ENCODE results near the gene C12orf75. TPM values are rescaled to one million over a fixed set of nuclear protein-coding genes. Genes with fewer than 3 reads are reported as not detected.
A peak's percentile ranks its signal among the peaks of the same experiment; 100 is the strongest.
"Not testable (repeated sequence)": the region's sequence is repeated elsewhere in the genome, so short reads cannot be mapped to it uniquely, and the experiment has no call there.

C12orf75 gene
- total RNA-seq, 6 experiments from 2014 or later: 1,007 to 1,412 (median 1,300) TPM

GRCh38 chr12:105308839-105309238 is 21.7 kb upstream of the C12orf75 start:
- Mint-ChIP-seq H3K36me3 (ENCODE audit: low read depth) (peaks cover 48% of the 10 kb centered on the region), H3K4me1 (ENCODE audit: low read depth) (peaks cover 75% of the 10 kb centered on the region), H3K9me3 (peaks cover 22% of the 10 kb centered on the region)
- not testable (repeated sequence) for H3K27me3 Mint-ChIP-seq (ENCODE audit: insufficient read depth); DNase-seq; H3K4me3 Mint-ChIP-seq; H3K27ac Mint-ChIP-seq

GRCh38 chr12:105309384-105309783 is 21.1 kb upstream of the C12orf75 start:
- not testable (repeated sequence) for H3K27ac Mint-ChIP-seq; H3K27me3 Mint-ChIP-seq (ENCODE audit: insufficient read depth); DNase-seq; H3K4me3 Mint-ChIP-seq
- H3K36me3 Mint-ChIP-seq (ENCODE audit: low read depth): peaks cover 48% of the 10 kb centered on the region
- peaks cover 70% of the 10 kb centered on the region for H3K4me1 Mint-ChIP-seq (ENCODE audit: low read depth)
- H3K9me3 Mint-ChIP-seq: peaks cover 26% of the 10 kb centered on the region

- not testable (repeated sequence) for DNase-seq; H3K4me3 Mint-ChIP-seq; H3K27me3 Mint-ChIP-seq (ENCODE audit: insufficient read depth)
- peaks cover 24% of the 10 kb centered on the region for H3K9me3 Mint-ChIP-seq
- peaks cover 71% of the 10 kb centered on the region for H3K4me1 Mint-ChIP-seq (ENCODE audit: low read depth)
- 0 out of 2 replicates have a peak overlapping the region, but pooled peaks have one; percentile 45 for H3K27ac Mint-ChIP-seq
- H3K36me3 Mint-ChIP-seq (ENCODE audit: low read depth): peaks cover 56% of the 10 kb centered on the region
Measured at GRCh38 chr12:105310476-105311085, 19.9 kb upstream of the C12orf75 start.

GRCh38 chr12:105311936-105312335 is 18.6 kb upstream of the C12orf75 start:
- DNase-seq: peak; percentile 64
- H3K4me3 Mint-ChIP-seq: peak overlapping the region; percentile 20; the same call in 1 of the 2 replicates
- H3K4me1 Mint-ChIP-seq (ENCODE audit: low read depth): peaks cover 76% of the 10 kb centered on the region
- H3K9me3 Mint-ChIP-seq: peaks cover 24% of the 10 kb centered on the region
- H3K27me3 Mint-ChIP-seq (ENCODE audit: insufficient read depth): not testable (repeated sequence)
- H3K36me3 Mint-ChIP-seq (ENCODE audit: low read depth): peaks cover 58% of the 10 kb centered on the region
- H3K27ac Mint-ChIP-seq: peak overlapping the region; percentile 45

- peaks cover 77% of the 10 kb centered on the region for H3K4me1 Mint-ChIP-seq (ENCODE audit: low read depth)
- not testable (repeated sequence) for DNase-seq; H3K4me3 Mint-ChIP-seq; H3K27ac Mint-ChIP-seq; H3K27me3 Mint-ChIP-seq (ENCODE audit: insufficient read depth)
- peaks cover 45% of the 10 kb centered on the region for H3K36me3 Mint-ChIP-seq (ENCODE audit: low read depth)
- H3K9me3 Mint-ChIP-seq: peaks cover 21% of the 10 kb centered on the region
Measured at GRCh38 chr12:105313755-105314154, 16.7 kb upstream of the C12orf75 start.

- Mint-ChIP-seq H3K4me1 (ENCODE audit: low read depth) (peaks cover 89% of the 10 kb centered on the region), H3K4me3 (no peak overlapping the region), H3K27me3 (ENCODE audit: insufficient read depth) (peaks cover 3% of the 10 kb centered on the region; the same call in 1 of the 2 replicates), H3K9me3 (peaks cover 15% of the 10 kb centered on the region), H3K36me3 (ENCODE audit: low read depth) (peaks cover 36% of the 10 kb centered on the region), H3K27ac (peak overlapping the region; percentile 95)
- no peak for TF ChIP-seq CTCF (IDR thresholded peaks at IDR 0.05)
- DNase-seq: no peak
Measured at GRCh38 chr12:105315130-105315529, 15.4 kb upstream of the C12orf75 start.

GRCh38 chr12:105315726-105316125 is 14.8 kb upstream of the C12orf75 start:
- H3K4me3 Mint-ChIP-seq: no peak overlapping the region
- H3K27me3 Mint-ChIP-seq (ENCODE audit: insufficient read depth): peaks cover 3% of the 10 kb centered on the region; the same call in 1 of the 2 replicates
- H3K36me3 Mint-ChIP-seq (ENCODE audit: low read depth): peaks cover 33% of the 10 kb centered on the region
- H3K9me3 Mint-ChIP-seq: peaks cover 15% of the 10 kb centered on the region
- H3K27ac Mint-ChIP-seq: peak overlapping the region; percentile 95
- no peak for TF ChIP-seq CTCF (IDR thresholded peaks at IDR 0.05)
- peaks cover 89% of the 10 kb centered on the region for H3K4me1 Mint-ChIP-seq (ENCODE audit: low read depth)
- no peak for DNase-seq

GRCh38 chr12:105316931-105317852 is 13.3 kb upstream of the C12orf75 start:
- Mint-ChIP-seq H3K4me3 (peak overlapping the region; percentile 68), H3K4me1 (ENCODE audit: low read depth) (peaks cover 89% of the 10 kb centered on the region), H3K9me3 (peaks cover 15% of the 10 kb centered on the region), H3K27me3 (ENCODE audit: insufficient read depth) (peaks cover 3% of the 10 kb centered on the region; the same call in 1 of the 2 replicates), H3K27ac (peak overlapping the region; percentile 95), H3K36me3 (ENCODE audit: low read depth) (peaks cover 33% of the 10 kb centered on the region)
- TF ChIP-seq CTCF (IDR thresholded peaks at IDR 0.05): no peak
- DNase-seq: peak; percentile 82
